ENCODE data around the gene HSPB7. TPM values are rescaled to one million over a fixed set of nuclear protein-coding genes. Genes with fewer than 3 reads are reported as not detected.
A peak's percentile ranks its signal among the peaks of the same experiment; 100 is the strongest.

HSPB7 gene
- total and polyA plus RNA-seq, 4 donors: 0.28 to 1.4 (median 0.35) TPM

DNA sequence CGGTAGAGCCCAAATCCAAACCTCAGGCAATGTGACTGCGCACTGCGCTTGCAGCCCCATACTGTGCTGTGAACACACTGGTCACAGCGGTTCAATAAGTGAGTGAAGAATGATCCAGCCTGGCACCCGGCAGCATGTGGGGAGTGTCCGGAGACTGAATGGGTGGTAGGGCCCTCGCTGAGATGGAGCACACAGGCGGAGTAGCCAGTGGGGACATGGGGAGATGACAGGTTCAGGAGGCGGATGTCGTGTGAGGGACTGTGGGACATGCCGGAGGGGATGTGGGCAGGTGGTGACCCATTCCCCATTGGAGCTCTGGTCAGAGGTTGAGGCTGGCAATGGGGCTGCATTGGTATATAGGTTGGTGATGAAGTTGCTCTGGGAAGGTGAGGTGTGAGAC, 8.2 kb downstream of the HSPB7 start:
- TF ChIP-seq YY1 (IDR thresholded peaks at IDR 0.05): no peak
- no peak for TF ChIP-seq TAF1 (conservative IDR thresholded peaks at IDR 0.05)
- TF ChIP-seq REST (IDR thresholded peaks at IDR 0.05): no peak
- TF ChIP-seq, protein P1, sequence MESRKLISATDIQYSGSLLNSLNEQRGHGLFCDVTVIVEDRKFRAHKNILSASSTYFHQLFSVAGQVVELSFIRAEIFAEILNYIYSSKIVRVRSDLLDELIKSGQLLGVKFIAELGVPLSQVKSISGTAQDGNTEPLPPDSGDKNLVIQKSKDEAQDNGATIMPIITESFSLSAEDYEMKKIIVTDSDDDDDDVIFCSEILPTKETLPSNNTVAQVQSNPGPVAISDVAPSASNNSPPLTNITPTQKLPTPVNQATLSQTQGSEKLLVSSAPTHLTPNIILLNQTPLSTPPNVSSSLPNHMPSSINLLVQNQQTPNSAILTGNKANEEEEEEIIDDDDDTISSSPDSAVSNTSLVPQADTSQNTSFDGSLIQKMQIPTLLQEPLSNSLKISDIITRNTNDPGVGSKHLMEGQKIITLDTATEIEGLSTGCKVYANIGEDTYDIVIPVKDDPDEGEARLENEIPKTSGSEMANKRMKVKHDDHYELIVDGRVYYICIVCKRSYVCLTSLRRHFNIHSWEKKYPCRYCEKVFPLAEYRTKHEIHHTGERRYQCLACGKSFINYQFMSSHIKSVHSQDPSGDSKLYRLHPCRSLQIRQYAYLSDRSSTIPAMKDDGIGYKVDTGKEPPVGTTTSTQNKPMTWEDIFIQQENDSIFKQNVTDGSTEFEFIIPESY (IDR thresholded peaks at IDR 0.05): no peak
- TF ChIP-seq HNF4A (conservative IDR thresholded peaks at IDR 0.05): no peak

GRCh38 chr1:16009030-16009460, 8.8 kb downstream of the HSPB7 start:
- Histone ChIP-seq H3K27me3 (ENCODE audit: control insufficient read depth in 4 of 4, insufficient read depth in 4 of 4, low read length in 3 of 4) (no peaks in the 10 kb centered on the region), H3K36me3 (ENCODE audit: control insufficient read depth in 4 of 4, insufficient read depth in 3 of 4, low read depth in 1 of 4, low read length in 3 of 4) (no peaks in the 10 kb centered on the region), H3K9ac (ENCODE audit: low read depth in 1 of 2, low read length in 2 of 2) (no peak overlapping the region), H3K4me1 (ENCODE audit: control insufficient read depth in 4 of 4, insufficient read depth in 4 of 4, low read length in 3 of 4) (peaks cover 0 to 12% (median 6%) of the 10 kb centered on the region in 4 donors), H3K9me3 (ENCODE audit: control insufficient read depth in 4 of 4, low read length in 3 of 4) (no peaks in the 10 kb centered on the region), H3K4me3 (ENCODE audit: low read depth in 1 of 3, low read length in 3 of 3) (no peak overlapping the region), H3K27ac (ENCODE audit: low read depth in 1 of 2, low read length in 2 of 2) (no peak overlapping the region)
- 3% methylated on average over 4 of the region's 4 CpGs for WGBS
- TF ChIP-seq CTCF (IDR thresholded peaks at IDR 0.05; ENCODE audit: low read depth, low read length, missing input control) (peak; percentile 93), GABPA (IDR thresholded peaks at IDR 0.05 in 1 of 2, conservative IDR thresholded peaks at IDR 0.05 in 1 of 2) (no peak), RAD21 (IDR thresholded peaks at IDR 0.05) (peak; percentile 93 to 98), HNF4A (conservative IDR thresholded peaks at IDR 0.05) (peak in 1 of 2 donors; percentile 20)
- peak; percentile 82 for DNase-seq (ENCODE audit: low spot score)

More for the DNA sequence above, 8.2 kb downstream of the HSPB7 start:
- Histone ChIP-seq H3K9ac (ENCODE audit: low read depth in 1 of 2, low read length in 2 of 2) (no peak overlapping the region), H3K27ac (ENCODE audit: low read depth in 1 of 2, low read length in 2 of 2) (no peak overlapping the region), H3K9me3 (ENCODE audit: control insufficient read depth in 4 of 4, low read length in 3 of 4) (no peaks in the 10 kb centered on the region), H3K36me3 (ENCODE audit: control insufficient read depth in 4 of 4, insufficient read depth in 3 of 4, low read depth in 1 of 4, low read length in 3 of 4) (no peaks in the 10 kb centered on the region), H3K4me1 (ENCODE audit: control insufficient read depth in 4 of 4, insufficient read depth in 4 of 4, low read length in 3 of 4) (peaks cover 0 to 10% (median 6%) of the 10 kb centered on the region in 4 donors), H3K4me3 (ENCODE audit: low read depth in 1 of 3, low read length in 3 of 3) (no peak overlapping the region), H3K27me3 (ENCODE audit: control insufficient read depth in 4 of 4, insufficient read depth in 4 of 4, low read length in 3 of 4) (no peaks in the 10 kb centered on the region)
- no peak for DNase-seq (ENCODE audit: low spot score)
- 86% methylated on average over 11 of the region's 11 CpGs for WGBS
